Stimulated activated CD4-positive, alpha-beta T cell treated with anti-CD3 and anti-CD28 coated beads, Interleukin-1b, Interleukin-23, amount 100 ng/mL, for 4 hours (primary cell): ENCODE data around the gene ASCC3.

ENCODE experiments used
- DNase-seq, 2 donors: peaks; one replicate each; pipeline ENCODE4 v3.0.0-alpha.2; 2020; ENCODE audit warnings: low read depth in 2 of 2

ASCC3 gene

GRCh38 chr6:100724222-100724621 is 156.9 kb downstream of the ASCC3 start:
- DNase-seq = no peak

DNA sequence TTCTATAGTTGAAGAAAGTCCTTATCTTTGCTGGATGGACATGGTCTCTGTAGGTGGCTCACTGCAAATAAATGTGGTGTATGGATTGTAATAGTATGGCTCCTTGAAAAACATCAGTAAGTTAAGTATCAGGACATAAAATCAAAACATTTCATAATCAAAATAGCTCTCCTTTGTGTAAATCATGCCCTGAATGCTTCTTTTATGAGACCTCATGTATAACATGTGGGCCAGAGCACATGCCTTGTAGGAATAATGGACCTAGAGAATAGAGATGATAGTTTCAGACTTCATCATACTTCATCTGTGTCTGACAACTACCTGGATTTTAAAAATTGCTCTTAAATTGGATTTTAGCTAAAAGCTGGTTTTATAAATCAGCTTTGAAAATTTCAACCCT is 159.9 kb downstream of the ASCC3 start:
- no peak for DNase-seq

DNA sequence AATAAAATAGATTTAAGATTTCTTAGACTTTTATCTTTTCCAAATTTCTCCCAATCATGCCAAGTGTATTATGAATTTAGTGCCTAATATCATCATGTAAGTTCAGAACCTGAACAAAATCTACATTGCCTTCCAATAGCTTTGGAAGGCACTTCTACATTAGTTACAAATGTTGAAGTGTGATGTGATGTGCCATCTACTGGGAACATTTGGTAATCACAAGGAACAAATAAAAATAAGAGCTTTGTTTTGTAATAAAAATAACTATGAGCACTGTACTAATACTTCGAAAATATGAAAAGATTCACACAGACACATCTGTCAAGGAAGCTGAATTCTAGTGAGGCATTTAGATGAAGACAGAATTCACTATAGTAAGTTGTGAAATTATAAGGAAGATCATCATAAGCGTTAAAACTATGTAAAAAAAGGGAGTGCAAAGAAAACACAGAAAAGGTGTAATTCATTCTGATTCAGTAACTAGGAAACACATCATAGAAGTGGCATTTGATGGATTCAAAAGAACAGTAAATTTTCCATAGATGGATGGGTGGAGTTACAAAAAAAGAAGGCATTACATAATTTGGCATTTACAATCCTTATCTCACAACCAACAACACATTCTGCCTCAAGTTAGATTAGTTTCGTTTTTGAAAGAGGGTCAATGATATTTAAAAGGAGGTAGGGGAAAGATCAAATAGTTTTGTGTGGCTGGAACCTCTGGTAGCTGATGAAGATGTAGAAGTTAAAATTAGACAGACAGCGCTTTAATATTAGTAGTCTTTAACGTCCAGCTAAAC is 161.0 kb downstream of the ASCC3 start:
- DNase-seq = no peak

- no peak for DNase-seq
Observed at GRCh38 chr6:100712997-100713396, 168.1 kb downstream of the ASCC3 start.

GRCh38 chr6:100706491-100706890 is 174.6 kb downstream of the ASCC3 start:
- no peak for DNase-seq

DNA sequence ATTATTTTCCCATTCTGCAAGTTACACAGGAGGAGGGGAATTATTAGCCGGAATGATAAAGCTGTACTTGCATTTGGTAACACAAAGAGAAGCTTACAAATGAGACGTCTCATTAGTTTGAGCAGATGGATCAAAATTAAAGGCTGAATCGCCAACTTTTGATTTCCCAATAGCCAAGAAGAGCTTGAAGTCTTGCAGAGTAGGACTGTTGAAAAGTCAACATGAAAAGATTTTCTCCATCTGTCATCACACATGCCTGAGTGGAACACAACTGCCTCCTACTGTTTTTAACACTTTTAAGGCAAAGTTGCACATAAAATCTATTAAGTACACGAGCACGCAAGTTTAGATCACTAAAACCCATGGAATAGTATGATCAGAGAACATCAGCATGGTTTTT is 176.2 kb downstream of the ASCC3 start:
- DNase-seq = no peak

- DNase-seq = no peak
Observed at GRCh38 chr6:100701728-100702127, 179.4 kb downstream of the ASCC3 start.

DNA sequence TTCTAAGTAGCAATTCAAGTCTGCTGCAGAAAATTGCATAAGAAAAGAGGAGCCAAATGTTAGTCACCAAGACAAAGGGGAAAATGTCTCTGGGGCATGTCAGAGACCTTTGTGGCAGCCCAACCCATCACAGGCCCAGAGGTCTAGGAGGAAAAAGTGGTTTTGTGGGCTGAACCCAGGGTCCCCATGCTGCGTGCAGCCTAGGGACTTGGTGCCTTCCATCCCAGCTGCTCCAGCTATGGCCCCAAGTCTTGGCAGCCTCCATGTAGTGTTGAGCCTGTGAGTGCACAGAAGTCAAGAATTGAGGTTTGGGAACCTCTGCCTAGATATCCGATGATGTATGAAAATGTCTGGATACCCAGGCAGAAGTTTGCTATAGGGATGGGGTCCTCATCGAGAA is 181.1 kb downstream of the ASCC3 start:
- DNase-seq = no peak

GRCh38 chr6:100695445-100695844 is 185.7 kb downstream of the ASCC3 start:
- no peak for DNase-seq

DNA sequence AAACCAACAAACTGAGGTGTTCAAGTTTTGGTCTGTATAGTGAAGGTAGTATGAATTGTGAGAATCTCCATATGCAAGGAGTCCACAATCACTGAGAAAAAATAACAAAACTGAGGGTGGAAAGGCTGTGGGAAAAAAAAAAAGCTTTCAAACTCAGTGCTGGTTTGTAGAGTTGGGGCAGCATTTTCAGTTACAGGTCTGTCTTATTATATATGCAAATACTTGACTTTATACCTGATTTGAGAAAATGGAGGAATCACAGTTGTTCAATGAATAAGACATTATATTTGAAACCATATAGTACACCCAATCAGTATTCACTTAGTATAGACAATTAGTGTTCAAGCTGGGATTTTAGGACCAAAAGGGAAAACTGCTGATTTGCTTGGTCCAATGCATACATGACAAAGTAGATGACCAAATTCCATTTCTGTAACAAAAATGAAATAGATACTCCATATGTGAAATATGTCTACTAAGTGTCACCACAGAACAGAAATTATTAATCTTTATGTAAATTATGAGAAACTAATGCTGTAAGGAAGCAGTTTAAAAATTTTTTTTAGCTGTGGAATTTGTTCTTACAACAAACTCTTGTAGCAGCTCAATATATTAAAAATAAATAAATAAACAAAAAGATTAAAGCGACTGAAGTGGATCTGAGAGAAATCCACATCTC is 187.7 kb downstream of the ASCC3 start:
- DNase-seq = no peak

GRCh38 chr6:100691972-100692371 is 189.2 kb downstream of the ASCC3 start:
- DNase-seq = no peak

- no peak for DNase-seq
Observed at GRCh38 chr6:100686216-100686615, 194.9 kb downstream of the ASCC3 start.

DNA sequence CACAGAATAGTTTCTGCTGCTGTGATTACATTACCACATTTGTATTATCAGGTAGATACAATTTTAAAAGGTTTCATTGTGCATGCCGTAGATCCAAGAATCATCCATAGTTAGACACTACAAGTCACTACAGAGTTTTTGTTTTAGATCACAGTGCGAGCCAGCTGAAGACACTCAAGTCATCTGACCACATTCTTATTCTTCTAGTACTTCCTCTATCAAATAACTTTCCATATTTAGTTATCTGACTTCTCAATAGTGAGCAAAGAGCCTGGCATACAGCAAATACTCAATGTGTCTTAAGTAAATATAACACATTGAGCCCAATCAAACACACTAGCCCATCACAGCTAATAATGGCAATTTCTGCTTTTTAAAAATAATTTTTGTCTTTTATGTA is 195.4 kb downstream of the ASCC3 start:
- no peak for DNase-seq

DNA sequence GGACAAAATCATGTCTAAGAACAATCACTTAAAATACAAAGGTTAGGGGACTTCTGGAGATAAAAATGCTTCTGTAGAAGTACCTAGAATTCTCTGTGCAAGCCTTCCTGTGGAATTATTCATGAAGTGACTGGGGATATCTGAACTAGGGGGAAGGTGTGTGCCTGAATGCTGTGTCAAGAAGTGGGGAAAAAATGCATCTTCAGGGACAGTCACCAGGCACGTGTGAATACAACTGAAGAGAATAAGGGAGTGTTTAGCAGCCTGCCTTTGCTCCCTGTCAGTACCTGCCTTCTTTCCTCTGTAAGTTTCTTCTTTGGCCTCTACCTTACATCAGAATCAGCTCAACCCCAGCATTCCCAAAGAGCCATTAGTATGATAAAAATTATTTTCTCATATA is 201.0 kb downstream of the ASCC3 start:
- DNase-seq = no peak

GRCh38 chr6:100678027-100678426 is 203.1 kb downstream of the ASCC3 start:
- DNase-seq = no peak

DNA sequence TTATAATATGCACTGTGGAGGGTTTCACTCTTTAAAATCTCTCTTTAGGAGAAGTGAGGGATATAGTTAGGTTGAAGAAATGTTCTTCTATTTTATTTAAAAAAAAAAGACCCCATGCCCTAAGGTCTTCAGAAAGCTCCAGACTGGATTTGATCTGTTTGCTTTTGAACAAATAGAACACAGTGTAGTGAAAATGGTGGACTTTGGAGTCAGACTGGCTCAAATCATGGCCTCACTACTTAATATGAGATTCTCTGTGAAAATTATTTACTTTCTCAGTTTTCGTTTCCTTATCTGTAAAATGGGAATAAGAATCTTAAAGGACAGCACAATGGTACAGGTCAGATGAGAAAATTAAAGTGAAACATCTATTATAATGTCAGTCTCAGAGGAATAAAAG is 203.9 kb downstream of the ASCC3 start:
- DNase-seq = no peak

- DNase-seq = no peak
Observed at GRCh38 chr6:100673641-100674040, 207.5 kb downstream of the ASCC3 start.

DNA sequence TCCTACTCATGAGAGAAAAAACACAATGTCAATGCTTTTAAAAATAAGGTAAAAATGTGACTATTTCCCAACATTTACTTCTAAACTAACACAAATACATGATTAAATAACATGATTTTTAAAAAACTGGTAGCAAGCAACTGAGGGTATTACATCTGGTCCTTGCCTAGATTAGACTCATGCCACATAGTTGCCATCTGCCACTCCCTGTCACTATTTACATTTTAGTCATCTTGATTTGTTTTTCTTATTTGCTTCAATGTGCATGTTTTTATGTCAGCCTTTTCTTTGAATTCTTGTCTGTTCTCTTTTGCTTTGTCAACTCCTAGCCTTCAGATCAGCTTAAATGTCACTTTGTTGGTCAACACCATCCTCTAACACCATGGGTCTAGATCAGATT is 209.4 kb downstream of the ASCC3 start:
- DNase-seq = no peak

GRCh38 chr6:100670056-100670455 is 211.1 kb downstream of the ASCC3 start:
- DNase-seq = no peak

DNA sequence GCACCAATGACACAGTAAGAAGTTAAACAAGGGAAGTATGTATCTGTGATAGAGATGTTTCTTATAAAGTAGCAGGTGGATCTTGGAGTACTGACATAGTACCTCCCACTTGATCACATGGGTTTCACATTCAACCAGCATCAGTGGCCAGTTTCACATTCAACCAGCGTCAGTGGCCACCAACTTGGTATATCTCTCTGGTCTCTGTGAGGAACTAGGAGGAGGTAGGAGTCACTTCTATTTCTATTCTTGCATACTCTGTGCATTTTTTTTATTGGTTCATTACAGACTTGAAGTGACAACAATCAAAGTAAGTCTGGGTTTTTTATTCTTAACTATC is 216.1 kb downstream of the ASCC3 start:
- DNase-seq = no peak

DNA sequence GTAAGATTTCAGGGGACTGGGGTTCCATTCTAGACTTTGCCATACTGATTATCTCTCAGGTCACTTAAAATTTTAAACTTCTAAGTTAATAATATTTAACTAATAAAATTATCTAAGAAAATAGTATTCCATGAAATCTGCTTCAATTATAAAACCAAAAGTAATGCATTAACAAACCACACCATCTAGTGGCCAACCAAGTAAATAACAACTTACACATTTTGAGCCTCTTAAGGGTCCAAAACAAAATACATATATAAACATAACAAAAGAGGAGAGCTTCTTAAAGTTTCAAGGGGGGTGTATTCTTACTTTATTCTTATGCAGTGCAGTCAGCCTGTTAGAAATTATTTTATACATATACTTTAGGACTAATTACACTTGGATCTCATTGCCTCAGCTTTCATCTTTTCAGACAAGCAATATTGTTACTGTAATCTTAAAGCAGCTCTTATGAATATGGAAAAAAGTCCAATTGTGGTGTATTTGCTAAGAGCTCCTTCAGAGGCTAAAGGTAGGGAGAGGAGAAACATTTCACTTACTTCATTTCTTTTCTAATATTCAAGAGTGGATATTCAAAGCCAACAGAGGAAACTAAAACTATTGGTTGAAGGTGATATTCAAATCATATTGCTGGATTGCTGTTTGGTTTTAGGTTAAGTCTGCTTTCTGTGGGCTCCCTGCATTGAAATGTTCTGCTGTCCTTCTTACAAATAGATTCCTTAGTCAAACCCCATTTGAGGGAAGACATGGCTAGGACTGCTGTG is 216.7 kb downstream of the ASCC3 start:
- no peak for DNase-seq

DNA sequence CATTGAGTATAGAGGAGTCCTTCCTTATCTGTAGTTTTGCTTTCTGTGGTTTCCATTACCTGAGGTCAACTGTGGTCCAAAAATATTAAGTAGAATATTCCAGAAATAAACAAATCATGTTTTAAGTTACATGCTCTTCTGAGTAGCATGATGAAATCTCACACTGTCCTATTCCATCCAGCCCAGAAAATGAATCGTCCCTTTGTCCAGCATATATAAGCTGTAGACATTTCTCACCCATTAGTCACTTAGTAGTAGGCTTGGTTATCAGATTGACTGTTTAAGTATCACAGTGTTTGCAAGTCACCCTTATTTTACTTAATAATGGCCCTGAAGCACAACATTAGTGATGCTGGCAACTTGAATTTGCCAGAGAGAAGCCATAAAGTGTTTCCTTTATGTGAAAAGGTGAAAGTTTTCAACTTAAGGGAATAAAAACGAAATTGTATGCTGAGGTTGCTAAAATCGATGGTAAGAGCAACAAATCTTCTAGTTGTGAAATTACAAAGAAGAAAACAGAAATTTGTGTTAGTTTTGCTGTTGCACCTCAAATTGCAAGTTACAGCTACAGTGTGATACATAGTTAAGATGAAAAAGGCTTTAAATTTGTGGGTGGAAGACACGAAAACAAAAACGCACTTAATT is 217.8 kb downstream of the ASCC3 start:
- DNase-seq = no peak
